Hindlimb muscle (tissue), 1 donor: ENCODE results near the gene TLCD3A. TPM values are rescaled to one million over a fixed set of nuclear protein-coding genes. Genes with fewer than 3 reads are reported as not detected.
"Not testable (repeated sequence)": the region's sequence is repeated elsewhere in the genome, so short reads cannot be mapped to it uniquely, and the experiment has no call there.

Experiments used
- DNase-seq: peaks from one replicate; pipeline ENCODE4 v3.0.0-alpha.2; 2013
- polyA plus RNA-seq: library from polyadenylated mRNA; unstranded; fragments of 120-200 nt; gene quantifications from one replicate; pipeline ENCODE4 v1.2.1, GENCODE V29; 2013; ENCODE audit not compliant: insufficient read length

Gene TLCD3A
- 13.9 TPM for polyA plus RNA-seq

- DNase-seq: peak; percentile 74
These were observed at the start of gene TLCD3A for GRCh38 chr17:732067-732901. Gene TLCD3A, plus strand, starts transcription at chr17:732596. Its CDS starts 52 bp downstream, at chr17:732648.

GRCh38 chr17:683040-683439 is 49.4 kb upstream of the TLCD3A start:
- DNase-seq: no peak

GRCh38 chr17:683499-684254 is 48.7 kb upstream of the TLCD3A start:
- DNase-seq: no peak

- DNase-seq: no peak
These were observed 47.4 kb upstream of the TLCD3A start for GRCh38 chr17:685006-685405.

GRCh38 chr17:688100-688989 is 44.1 kb upstream of the TLCD3A start:
- no peak for DNase-seq

GRCh38 chr17:689556-690275 is 42.7 kb upstream of the TLCD3A start:
- DNase-seq: no peak

GRCh38 chr17:690361-690760 is 42.0 kb upstream of the TLCD3A start:
- no peak for DNase-seq

DNA sequence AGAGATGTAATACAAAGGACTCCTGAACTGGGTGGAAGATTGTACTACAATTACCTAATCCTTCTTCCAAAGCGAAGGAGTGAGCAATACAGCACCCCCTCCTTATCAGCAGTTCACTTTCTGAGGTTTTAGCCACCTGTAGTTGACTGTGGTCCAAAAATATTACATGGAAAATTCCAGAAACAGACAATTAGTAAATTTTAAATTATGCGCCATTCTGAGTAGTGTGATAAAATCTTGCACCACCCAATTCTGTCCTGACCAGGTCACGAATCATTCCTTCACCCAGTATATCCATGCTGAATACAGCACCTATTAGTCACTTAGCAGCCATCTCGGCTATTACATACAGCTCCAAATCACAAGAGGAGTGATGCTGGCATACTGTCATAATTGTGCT is 41.0 kb upstream of the TLCD3A start:
- no peak for DNase-seq

GRCh38 chr17:692116-692515 is 40.3 kb upstream of the TLCD3A start:
- no peak for DNase-seq

GRCh38 chr17:693791-694638 is 38.4 kb upstream of the TLCD3A start:
- DNase-seq: peak; percentile 64

DNA sequence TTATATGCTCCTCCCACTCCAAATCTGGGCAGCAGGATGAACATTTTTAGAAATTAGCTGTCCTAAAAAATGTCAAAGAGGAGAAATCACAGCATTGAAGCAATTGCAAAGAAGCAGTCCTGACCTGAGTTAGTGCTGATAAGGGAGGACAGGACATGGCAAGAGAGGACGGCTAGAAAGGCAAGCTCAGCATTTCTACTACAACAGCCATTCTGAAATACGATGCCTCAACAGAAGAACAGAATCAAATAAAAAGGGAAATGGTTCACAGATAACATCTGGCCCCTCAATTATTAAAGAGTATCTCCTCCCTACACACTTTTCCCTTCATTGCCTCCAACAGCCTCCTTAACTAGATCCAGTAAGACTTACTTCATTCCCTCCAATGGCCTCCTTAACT is 36.0 kb upstream of the TLCD3A start:
- DNase-seq: no peak

- DNase-seq: no peak
These were observed 34.7 kb upstream of the TLCD3A start for GRCh38 chr17:697682-698081.

- not testable (repeated sequence) for DNase-seq
These were observed 34.3 kb upstream of the TLCD3A start for GRCh38 chr17:698096-698495.

DNA sequence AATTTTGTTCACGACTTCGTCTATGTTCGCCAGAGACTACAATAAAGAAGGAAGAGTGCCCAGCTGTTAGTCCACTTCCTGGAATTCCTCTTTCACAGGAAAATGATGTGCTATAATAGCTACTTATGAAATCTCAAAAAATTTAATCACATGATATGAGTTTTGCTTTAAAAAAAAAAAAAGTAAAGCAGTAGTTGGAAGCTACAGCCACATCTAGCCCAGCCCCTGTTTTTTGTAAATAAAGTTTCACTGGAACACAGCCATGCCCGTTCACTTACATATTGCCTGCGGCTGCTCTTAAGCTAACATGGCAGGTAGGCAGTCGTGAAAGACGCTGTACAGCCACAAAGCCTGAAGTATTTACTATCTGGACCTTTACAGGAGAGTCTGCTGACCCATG is 33.1 kb upstream of the TLCD3A start:
- DNase-seq: no peak

DNA sequence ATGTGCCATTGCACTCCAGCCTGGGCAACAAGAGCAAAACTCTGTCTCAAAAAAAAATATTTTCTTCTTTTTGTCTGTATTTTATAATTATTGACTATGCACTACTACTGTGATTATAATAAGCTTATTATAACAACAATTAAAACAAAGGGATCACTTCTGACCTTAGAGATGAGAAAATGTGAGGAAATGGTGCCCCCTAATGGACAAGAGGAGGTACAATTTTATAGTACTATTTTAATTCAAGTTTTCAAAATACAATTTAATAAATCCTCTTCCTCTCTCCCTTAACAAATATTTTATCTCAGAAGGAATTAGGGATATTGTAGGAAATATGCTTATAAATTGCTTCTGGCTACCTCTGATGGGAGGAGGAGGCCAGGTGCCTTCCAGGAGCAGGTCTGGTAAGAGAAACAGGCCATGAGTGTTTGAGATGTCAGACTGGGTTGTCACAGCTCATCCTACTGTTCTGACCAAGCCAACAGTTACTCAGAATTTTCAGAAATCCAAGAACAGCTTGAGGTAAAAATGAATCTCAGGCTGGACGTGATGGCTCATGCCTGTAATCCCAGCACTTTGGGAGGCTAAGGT is 31.8 kb upstream of the TLCD3A start:
- DNase-seq: no peak

GRCh38 chr17:703081-703875 is 29.1 kb upstream of the TLCD3A start:
- no peak for DNase-seq

DNA sequence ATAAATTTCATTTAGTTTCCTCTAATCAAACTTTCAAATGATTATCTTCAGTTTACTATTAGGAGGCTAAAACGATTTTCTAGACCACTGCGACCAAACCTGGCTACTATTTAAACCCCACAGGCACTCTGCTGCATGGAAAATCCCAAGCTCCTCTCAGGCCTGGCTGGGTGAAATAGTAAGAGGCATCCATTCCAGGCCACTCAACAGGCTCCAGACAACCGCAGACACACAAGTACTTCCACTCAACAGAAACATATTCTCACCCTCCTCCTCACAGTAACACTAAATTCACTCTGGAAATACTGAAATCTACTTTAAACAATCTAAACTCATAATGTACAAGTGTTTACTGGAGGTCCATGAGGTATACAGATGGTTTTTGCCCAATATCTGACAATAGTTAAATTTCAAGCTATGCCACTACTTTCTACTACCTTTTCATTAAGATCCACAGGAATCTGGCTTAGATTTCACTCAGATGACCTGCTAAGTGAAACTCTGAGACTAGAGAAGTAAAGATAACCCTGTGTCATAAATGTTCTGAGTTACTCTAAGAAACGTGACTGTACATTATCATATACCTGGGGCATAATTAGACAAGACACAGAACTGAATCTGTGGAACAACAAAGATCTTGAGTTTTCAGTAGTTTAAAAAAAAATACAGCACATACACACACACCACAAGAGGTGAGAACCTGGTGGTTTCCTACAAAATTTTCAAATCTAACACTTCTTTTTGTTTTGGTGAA is 28.1 kb upstream of the TLCD3A start:
- no peak for DNase-seq

DNA sequence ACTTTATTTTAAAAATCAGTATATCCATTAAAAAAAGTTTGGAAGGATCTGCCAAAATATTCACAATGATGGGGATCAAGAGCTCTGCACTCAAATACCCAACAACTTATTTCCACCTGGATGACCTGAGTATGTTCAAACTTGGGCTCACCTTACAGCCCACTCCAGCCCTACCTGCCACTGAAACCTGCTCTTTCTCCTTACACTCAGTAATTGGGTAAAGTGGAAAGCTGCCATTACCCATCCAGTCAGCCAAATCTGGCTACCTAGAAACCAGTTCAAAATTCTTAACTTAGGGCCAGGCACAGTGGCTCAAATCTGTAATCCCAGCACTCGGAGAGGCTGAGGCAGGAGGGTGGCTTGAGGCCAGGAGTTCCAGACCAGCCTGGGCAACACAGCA is 27.4 kb upstream of the TLCD3A start:
- no peak for DNase-seq

GRCh38 chr17:705863-706262 is 26.5 kb upstream of the TLCD3A start:
- DNase-seq: no peak
